Eye (tissue), 1 donor: ENCODE data around the gene INPP4B.

ENCODE experiments used
- DNase-seq: peaks from one replicate; pipeline ENCODE4 v3.0.0-alpha.2; 2015

Gene INPP4B

DNA sequence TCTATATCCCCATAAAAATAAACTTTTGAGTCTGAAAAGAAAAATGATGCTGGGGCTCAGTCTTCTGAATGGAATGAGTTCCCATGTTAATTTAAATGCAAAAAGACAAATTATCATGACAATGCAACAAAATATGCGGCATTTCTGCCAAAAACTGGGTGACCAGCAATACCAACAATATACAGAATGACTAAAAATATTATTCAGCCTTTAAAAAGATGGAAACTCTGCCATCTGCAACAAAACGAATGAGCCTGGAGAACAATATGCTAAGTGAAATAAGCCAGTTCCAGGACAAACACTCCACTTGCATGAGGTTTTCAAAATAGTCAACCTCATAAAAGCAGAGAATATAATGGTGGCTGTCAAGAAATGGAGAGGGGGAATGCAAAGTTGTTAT, 651.2 kb downstream of the INPP4B start:
- DNase-seq = no peak

DNA sequence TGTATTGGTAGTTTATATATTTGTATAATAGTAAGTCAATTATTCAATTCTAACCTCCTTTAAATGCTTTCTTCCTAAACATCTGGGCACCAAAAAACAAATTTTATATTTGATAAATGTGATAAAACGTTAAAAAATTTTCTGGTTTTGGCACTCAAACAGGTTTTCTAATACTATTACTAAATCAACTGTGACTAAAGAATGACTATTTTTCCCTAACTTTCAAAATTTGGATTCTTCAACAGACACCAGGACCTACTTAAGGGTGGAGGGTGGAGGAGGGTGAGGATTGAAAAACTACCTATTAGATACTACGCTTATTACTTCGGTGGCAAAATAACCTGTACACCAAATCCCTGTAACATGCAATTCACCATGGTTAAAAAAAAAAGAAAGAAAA, 654.2 kb downstream of the INPP4B start:
- DNase-seq = no peak

- DNase-seq = no peak
Observed at GRCh38 chr4:142181021-142181420, 665.1 kb downstream of the INPP4B start.

DNA sequence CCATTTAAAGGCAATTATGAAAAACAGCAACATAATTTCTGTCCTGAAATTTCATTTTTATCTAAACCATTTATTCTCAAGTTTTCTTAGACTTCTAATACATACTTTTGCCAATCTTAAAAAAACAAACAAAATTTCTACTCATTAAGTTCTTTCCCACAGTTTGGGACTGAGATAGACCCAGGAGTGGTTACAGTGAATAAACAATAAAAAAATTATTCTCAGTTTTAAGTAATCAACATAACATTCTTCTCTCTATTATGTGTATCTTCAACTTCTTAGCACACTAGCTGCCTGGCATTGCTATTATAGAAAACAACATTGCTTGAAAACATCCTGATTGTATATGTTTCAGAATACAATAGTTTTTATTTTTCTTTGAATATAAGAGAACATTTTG, 676.9 kb downstream of the INPP4B start:
- DNase-seq = no peak

DNA sequence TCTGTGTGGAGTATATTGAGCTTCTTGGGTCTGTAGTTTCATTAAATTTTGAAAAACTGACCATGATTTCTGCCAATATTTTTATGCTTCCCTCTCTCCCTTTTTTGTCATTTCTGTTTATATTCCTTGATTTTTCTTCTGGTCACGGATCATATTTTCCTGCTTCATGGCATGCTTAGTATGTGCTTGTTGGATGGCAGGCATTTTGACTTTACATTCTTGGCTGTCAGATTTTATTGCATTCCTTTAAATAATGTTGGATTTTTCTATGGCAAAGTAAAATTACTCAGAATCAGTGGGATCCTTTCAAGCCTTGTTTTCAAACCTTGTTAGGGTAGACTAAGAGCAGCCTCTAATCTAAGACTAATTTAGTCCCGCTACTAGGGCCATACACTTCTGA, 677.9 kb downstream of the INPP4B start:
- DNase-seq = no peak

- DNase-seq = no peak
Observed at GRCh38 chr4:142164767-142165500, 681.2 kb downstream of the INPP4B start.

DNA sequence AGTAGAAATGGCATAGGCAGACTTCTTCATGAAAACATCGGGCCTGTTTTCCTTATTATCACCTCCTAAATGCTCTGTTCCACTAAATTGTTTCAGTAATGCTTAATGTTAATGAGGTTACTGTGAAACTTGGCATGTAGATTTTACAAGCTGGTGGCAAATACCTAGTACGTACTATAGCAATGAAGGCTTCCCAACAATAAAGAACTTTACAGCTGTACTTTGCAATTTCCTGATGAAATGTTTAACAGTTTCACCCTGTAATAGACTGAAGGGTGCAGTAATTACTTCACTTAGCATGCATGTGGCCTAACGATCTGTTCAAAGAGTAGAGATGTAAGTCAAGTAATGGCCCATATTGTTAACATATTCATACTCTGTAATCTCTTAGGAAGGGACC, 685.0 kb downstream of the INPP4B start:
- no peak for DNase-seq

- DNase-seq = no peak
Observed at GRCh38 chr4:142160509-142160908, 685.6 kb downstream of the INPP4B start.

GRCh38 chr4:142158980-142159379, 687.1 kb downstream of the INPP4B start:
- DNase-seq = no peak

GRCh38 chr4:142156256-142156655, 689.8 kb downstream of the INPP4B start:
- peak; percentile 33 for DNase-seq

DNA sequence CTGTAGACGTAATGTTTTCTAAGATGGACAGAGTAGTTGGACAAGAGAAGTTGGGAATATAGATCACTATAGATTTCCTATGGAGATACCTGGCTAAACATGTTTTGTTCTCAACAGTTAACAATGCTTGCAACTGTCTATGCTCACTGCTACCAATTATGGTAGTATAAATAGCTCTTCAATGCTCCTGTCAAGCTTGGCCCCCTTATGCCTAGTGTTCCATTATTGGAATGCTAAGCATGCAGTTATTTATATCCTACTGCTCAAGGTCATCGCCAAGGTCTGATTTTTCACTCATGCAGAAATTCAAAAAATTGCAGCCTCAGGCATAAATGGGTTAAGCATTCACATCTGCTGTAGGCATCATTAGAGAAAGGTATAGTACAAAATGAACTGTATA, 690.8 kb downstream of the INPP4B start:
- peak; percentile 54 for DNase-seq

- no peak for DNase-seq
Observed at GRCh38 chr4:142150483-142150882, 695.6 kb downstream of the INPP4B start.

- no peak for DNase-seq
Observed at GRCh38 chr4:142144813-142145212, 701.3 kb downstream of the INPP4B start.

DNA sequence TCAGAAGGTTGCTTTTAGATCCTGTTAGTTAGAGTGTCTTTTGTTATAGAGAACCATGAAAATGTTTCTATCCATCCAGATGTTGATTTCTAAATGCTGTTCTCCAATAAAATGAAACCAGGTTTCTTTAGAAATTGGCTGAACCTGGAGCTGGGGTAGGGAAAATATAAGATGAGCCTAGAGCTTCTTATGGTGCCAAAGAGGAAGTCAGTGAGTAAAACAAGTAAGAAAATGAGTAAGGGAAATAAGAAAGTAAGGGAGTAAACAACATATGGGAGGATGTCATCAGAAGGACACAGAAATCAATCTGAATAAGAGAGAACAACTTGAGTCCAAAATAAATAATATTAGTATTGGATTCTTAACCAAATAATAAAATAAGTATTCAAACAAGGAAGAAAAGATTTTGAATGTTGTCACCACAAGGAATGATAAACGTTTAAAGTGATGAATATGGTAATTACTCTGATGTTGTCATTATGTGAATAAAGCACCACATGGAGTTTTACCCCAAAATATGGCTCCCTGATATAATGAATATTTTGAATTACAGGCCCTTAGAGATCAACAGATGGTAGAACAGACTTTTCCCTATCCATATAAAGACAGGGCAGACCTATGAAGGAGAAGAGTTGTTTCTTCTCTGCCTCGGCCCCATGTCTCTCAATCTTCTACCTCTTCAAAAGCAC, 703.6 kb downstream of the INPP4B start:
- no peak for DNase-seq

DNA sequence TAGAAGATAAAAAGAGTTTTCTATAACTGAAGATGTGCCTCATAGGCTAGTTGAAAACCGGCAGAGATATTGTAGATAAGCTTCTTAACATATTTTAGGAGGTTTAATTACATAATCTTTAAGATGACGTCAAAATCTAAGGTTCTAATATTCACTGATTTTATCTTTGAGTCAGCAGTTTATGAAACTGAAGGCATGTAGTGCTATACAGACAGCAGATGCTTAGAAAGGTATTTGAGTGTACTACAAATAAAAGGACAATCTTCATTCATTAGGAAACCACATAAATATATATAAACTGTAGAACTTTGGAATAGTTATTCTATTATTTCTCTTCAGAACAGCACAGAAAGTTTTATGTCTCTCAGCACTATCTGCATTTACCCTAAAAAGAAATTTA, 704.9 kb downstream of the INPP4B start:
- DNase-seq = no peak

GRCh38 chr4:142130666-142131065, 715.4 kb downstream of the INPP4B start:
- DNase-seq = no peak

- DNase-seq = no peak
Observed at GRCh38 chr4:142129931-142130330, 716.2 kb downstream of the INPP4B start.

GRCh38 chr4:142129473-142129872, 716.6 kb downstream of the INPP4B start:
- DNase-seq = no peak

GRCh38 chr4:142128529-142128928, 717.6 kb downstream of the INPP4B start:
- DNase-seq = peak; percentile 23

DNA sequence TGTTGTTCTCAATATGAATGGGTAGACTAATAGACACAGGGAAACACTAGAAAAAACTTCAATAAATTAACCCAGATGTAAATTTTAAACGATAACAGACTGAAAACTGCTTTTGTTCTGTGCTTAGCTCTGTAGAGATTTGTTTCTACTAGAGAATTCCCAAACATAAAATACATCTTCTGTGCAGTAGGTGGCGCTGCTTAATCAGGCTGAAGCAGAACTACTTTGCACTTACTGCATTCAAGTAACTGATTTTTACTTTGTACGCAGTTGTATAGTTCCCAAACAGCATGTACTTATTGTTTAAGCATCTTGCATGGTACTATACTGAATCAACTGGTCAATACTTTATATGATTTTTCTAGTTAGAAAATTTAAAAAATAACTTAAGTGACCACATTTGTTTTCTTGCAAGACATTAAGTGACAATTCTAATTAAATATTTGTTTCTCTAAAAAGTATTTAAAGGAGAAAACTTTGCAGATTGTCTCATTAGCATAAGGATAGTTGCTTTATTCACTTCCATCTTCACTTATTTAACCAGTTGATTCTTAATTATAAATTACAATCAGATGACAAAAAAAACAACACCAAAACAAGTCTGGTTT, 719.1 kb downstream of the INPP4B start:
- DNase-seq = peak; percentile 90

GRCh38 chr4:142124874-142125273, 721.2 kb downstream of the INPP4B start:
- no peak for DNase-seq

DNA sequence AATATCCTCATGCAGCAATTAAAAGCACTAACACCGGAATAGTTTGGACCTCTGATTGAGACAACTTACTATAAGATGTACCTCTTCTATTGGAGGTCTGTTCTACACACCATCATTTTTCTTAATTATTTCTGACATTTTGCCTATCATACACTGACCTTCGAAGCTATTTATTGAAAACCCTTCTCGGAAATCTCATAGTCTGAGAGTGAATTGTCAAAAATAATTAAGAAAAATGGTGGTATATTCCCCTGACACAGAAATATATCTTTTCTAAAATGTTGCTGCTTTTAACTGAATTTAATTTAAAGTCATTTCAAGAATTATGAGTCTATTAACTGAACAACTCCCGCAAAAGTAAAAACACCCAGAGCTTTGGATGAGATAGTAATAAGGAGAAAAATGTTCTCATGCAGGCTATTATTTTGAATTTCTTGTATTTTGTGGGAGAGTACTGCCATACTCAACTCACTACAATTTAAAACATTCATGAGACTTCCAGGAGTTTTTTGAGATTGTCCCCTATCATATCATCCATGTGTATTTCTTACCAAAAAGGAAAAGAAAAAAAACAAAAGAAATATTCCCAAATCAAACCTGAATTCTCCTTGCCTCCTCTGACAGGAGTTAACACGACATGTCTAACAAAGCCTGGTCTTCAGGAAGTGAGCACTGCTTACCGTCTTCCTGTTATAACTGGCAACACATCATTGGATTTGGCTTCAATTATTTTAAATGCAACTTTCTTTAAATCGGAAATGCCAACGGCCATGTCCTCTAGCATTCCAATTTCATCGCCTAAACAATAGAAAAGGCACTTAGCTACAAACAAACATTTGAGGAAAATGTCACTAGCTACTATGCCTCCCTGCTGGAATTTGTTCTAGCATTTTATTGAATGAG, 724.4 kb downstream of the INPP4B start:
- DNase-seq = no peak

DNA sequence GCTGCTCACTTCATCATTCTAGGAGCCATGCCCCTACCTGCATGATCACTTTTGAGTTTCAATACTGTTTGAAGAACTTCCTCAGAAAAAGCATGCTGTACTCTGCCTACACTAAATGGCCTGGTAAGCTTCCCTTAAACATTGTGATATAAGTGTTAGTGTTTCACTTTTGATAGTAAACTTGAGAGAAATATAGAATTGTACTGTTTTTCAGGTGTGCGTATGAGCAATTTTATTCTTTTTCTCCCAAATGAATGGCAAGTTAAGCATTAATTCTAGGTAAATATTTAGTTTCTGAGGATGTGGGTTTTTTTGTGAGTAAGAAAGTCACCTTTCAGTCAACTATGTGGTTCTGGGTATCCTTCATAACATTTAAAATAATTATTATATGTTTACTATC, 725.2 kb downstream of the INPP4B start:
- no peak for DNase-seq
